ENCODE results near the gene ZNF556. TPM values are rescaled to one million over a fixed set of nuclear protein-coding genes. Genes with fewer than 3 reads are reported as not detected.
"Not testable (repeated sequence)": the region's sequence is repeated elsewhere in the genome, so short reads cannot be mapped to it uniquely, and the experiment has no call there.

ZNF556 gene
- total and polyA plus RNA-seq, 2 donors from 2014 or later, result 0.56 to 0.76 TPM

- Histone ChIP-seq H3K27ac (ENCODE audit: low read depth in 2 of 2, low read length in 2 of 2) (peak overlapping the region; percentile 3 to 30), H3K4me3 (ENCODE audit: low read length in 3 of 3) (no peak overlapping the region), H3K9ac (ENCODE audit: low read length in 3 of 3) (no peak overlapping the region), H3K9me3 (ENCODE audit: control insufficient read depth in 2 of 3, insufficient read depth in 1 of 3, low read length in 3 of 3) (no peaks in the 10 kb centered on the region), H3K36me3 (ENCODE audit: control insufficient read depth in 2 of 3, insufficient read depth in 3 of 3, low read length in 3 of 3) (no peaks in the 10 kb centered on the region), H3K27me3 (ENCODE audit: control insufficient read depth, insufficient read depth, low read length) (no peaks in the 10 kb centered on the region), H3K4me1 (ENCODE audit: control insufficient read depth in 2 of 3, insufficient read depth in 2 of 3, low read depth in 1 of 3, low read length in 3 of 3) (peaks cover 0 to 2% (median 0%) of the 10 kb centered on the region in 3 donors)
- intact Hi-C loops (cut with DNase I), result no loop called here
- DNase-seq (peak in 2 of 5 donors; percentile 42 to 53), FAIRE-seq (no peak)
- TF ChIP-seq CTCF (IDR thresholded peaks at IDR 0.05; ENCODE audit: borderline replicate concordance, extremely low read depth, insufficient read depth), result no peak
Measured at GRCh38 chr19:2865334-2866100, 1.6 kb upstream of the ZNF556 start.

GRCh38 chr19:2866495-2867024, 575 bp upstream of the ZNF556 start:
- Histone ChIP-seq H3K9ac (ENCODE audit: low read length in 3 of 3) (no peak overlapping the region), H3K36me3 (ENCODE audit: control insufficient read depth in 2 of 3, insufficient read depth in 3 of 3, low read length in 3 of 3) (no peaks in the 10 kb centered on the region), H3K27ac (ENCODE audit: low read depth in 2 of 2, low read length in 2 of 2) (no peak overlapping the region), H3K27me3 (ENCODE audit: control insufficient read depth, insufficient read depth, low read length) (no peaks in the 10 kb centered on the region), H3K9me3 (ENCODE audit: control insufficient read depth in 2 of 3, insufficient read depth in 1 of 3, low read length in 3 of 3) (no peaks in the 10 kb centered on the region), H3K4me1 (ENCODE audit: control insufficient read depth in 2 of 3, insufficient read depth in 2 of 3, low read depth in 1 of 3, low read length in 3 of 3) (peaks cover 0 to 2% (median 0%) of the 10 kb centered on the region in 3 donors), H3K4me3 (ENCODE audit: low read length in 3 of 3) (peak overlapping the region in 1 of 3 donors; percentile 64)
- FAIRE-seq (no peak), DNase-seq (no peak)
- no peak for TF ChIP-seq CTCF (IDR thresholded peaks at IDR 0.05; ENCODE audit: borderline replicate concordance, extremely low read depth, insufficient read depth)
- intact Hi-C loops (cut with DNase I), result no loop called here

- TF ChIP-seq CTCF (IDR thresholded peaks at IDR 0.05; ENCODE audit: borderline replicate concordance, extremely low read depth, insufficient read depth), result no peak
- FAIRE-seq, result no peak
- no peak overlapping the region for H3K4me3 ChIP-seq (ENCODE audit: low read length in 3 of 3)
- no peaks in the 10 kb centered on the region for H3K27me3 ChIP-seq (ENCODE audit: control insufficient read depth, insufficient read depth, low read length)
- H3K9ac ChIP-seq (ENCODE audit: low read length in 3 of 3), result no peak overlapping the region
- H3K27ac ChIP-seq (ENCODE audit: low read depth in 2 of 2, low read length in 2 of 2), result no peak overlapping the region
- no peaks in the 10 kb centered on the region for H3K9me3 ChIP-seq (ENCODE audit: control insufficient read depth in 2 of 3, insufficient read depth in 1 of 3, low read length in 3 of 3)
- H3K36me3 ChIP-seq (ENCODE audit: control insufficient read depth in 2 of 3, insufficient read depth in 3 of 3, low read length in 3 of 3), result no peaks in the 10 kb centered on the region
- H3K4me1 ChIP-seq (ENCODE audit: control insufficient read depth in 2 of 3, insufficient read depth in 2 of 3, low read depth in 1 of 3, low read length in 3 of 3), result peaks cover 0 to 2% (median 0%) of the 10 kb centered on the region in 3 donors
- no peak for DNase-seq
- intact Hi-C loops (cut with DNase I), result no loop called here
Measured at GRCh38 chr19:2869618-2870017, 2.5 kb downstream of the ZNF556 start.

- H3K27ac ChIP-seq (ENCODE audit: low read depth in 2 of 2, low read length in 2 of 2); H3K4me1 ChIP-seq (ENCODE audit: control insufficient read depth in 2 of 3, insufficient read depth in 2 of 3, low read depth in 1 of 3, low read length in 3 of 3); H3K36me3 ChIP-seq (ENCODE audit: control insufficient read depth in 2 of 3, insufficient read depth in 3 of 3, low read length in 3 of 3); DNase-seq; H3K27me3 ChIP-seq (ENCODE audit: control insufficient read depth, insufficient read depth, low read length); intact Hi-C loops (cut with DNase I); H3K4me3 ChIP-seq (ENCODE audit: low read length in 3 of 3); H3K9me3 ChIP-seq (ENCODE audit: control insufficient read depth in 2 of 3, insufficient read depth in 1 of 3, low read length in 3 of 3); FAIRE-seq; H3K9ac ChIP-seq (ENCODE audit: low read length in 3 of 3): not testable (repeated sequence)
Measured at GRCh38 chr19:2872175-2872574, 5.0 kb downstream of the ZNF556 start.
